Effector memory CD4-positive, alpha-beta T cell (primary cell): ENCODE results near the gene NPAS3.

Experiments
- DNase-seq, 3 donors: peaks; one replicate each; pipeline ENCODE4 v3.0.0-alpha.2; 2020
- H3K27ac ChIP-seq: 2 replicates; pipeline ENCODE4 v1.7.0; 2013; ENCODE audit warnings: mild to moderate bottlenecking, low read length, moderate library complexity; ENCODE audit not compliant: insufficient read depth, poor library complexity, severe bottlenecking
- H3K27me3 ChIP-seq: replicated peaks from 2 replicates; pipeline ENCODE4 v1.7.0; 2013; ENCODE audit warnings: mild to moderate bottlenecking, low read length; ENCODE audit not compliant: insufficient read depth, control insufficient read depth, poor library complexity, severe bottlenecking
- H3K36me3 ChIP-seq: 2 replicates; pipeline ENCODE4 v1.7.0; 2013; ENCODE audit warnings: mild to moderate bottlenecking, low read length, moderate library complexity; ENCODE audit not compliant: control insufficient read depth, insufficient read depth
- H3K4me1 ChIP-seq: 2 replicates; pipeline ENCODE4 v1.7.0; 2013; ENCODE audit warnings: low read length, mild to moderate bottlenecking; ENCODE audit not compliant: control insufficient read depth, insufficient read depth, poor library complexity, severe bottlenecking
- H3K4me3 ChIP-seq: 2 replicates; pipeline ENCODE4 v1.7.0; 2013; ENCODE audit warnings: low read length, low read depth, mild to moderate bottlenecking; ENCODE audit not compliant: insufficient read depth, poor library complexity, severe bottlenecking
- H3K9me3 ChIP-seq: 2 replicates; pipeline ENCODE4 v1.7.0; 2013; ENCODE audit warnings: mild to moderate bottlenecking, low read length, moderate library complexity; ENCODE audit not compliant: control insufficient read depth

Gene NPAS3

DNA sequence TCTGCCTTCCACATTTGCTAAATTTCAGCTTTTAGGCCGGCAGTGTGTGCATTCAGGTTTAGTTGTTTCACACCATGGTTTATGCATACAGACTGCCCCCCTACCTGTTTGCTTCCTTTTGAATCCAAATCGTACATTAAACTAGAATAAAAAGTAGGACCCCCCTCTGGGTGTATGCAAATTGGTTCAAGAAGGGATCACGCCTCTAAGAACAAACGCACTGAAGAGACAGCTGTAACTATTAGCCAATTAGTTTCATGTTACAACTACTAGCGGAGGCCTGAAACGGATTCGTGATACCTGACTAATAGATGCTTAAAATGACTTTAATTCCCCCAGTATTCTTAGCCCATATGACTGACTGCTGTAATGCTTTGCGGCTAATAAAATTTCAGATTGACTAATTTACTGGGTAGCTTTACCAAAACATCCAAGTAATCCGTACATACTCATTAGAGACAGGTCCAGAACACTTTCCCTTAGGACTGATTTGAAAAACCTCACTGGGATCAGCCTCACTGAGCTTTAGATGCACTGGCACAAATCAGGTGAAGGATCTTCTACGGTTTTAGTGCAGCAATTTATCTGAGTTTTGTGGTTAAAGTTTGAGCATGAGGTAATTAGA, 411.8 kb downstream of the NPAS3 start:
- Histone ChIP-seq H3K9me3 (no peaks in the 10 kb centered on the region), H3K27me3 (no peaks in the 10 kb centered on the region), H3K4me3 (no peak overlapping the region), H3K4me1 (no peaks in the 10 kb centered on the region), H3K27ac (no peak overlapping the region), H3K36me3 (no peaks in the 10 kb centered on the region)
- DNase-seq, result no peak

DNA sequence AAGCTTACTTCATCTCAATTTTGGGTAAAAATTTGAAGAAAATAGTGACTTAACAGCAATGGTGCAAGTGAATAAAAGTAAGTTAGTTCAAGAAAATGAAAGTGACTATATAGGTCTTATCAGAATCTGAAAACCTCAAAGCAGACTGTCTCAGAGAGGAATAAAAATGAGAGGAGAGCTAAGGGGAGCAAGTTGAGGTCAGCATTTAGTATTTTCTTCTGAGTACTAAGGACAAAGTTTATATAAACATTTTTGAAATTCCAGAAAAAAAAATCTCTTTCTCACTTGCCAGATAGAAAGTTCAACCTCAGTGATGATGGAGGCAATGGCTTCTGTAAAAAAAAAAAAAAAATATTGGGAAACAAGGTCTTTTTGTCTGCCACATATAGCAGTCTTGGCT, 414.1 kb downstream of the NPAS3 start:
- Histone ChIP-seq H3K9me3 (no peaks in the 10 kb centered on the region), H3K27me3 (no peaks in the 10 kb centered on the region), H3K4me1 (no peaks in the 10 kb centered on the region), H3K27ac (no peak overlapping the region), H3K36me3 (no peaks in the 10 kb centered on the region), H3K4me3 (no peak overlapping the region)
- DNase-seq, result no peak

DNA sequence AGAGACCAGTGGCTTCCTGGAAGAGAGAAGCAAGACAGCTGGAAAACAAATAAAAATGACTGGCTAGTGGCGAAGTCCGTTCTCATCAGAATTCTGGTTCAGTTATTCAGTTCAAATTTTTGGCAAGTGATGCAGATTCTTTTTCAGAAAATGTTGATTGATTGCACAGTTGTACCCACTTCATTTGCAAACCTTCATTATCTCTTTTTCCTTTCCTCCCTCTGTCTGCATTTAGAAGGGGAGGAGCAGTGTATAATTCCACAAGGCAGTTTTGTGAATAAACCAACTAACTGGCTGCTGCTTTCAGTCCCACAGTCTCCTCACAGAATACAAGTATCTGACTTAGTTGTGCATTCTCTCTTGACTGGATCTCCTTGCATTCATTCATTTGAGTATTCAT, 417.5 kb downstream of the NPAS3 start:
- Histone ChIP-seq H3K4me1 (no peaks in the 10 kb centered on the region), H3K4me3 (no peak overlapping the region), H3K27ac (no peak overlapping the region), H3K27me3 (no peaks in the 10 kb centered on the region), H3K9me3 (no peaks in the 10 kb centered on the region), H3K36me3 (no peaks in the 10 kb centered on the region)
- DNase-seq, result no peak

DNA sequence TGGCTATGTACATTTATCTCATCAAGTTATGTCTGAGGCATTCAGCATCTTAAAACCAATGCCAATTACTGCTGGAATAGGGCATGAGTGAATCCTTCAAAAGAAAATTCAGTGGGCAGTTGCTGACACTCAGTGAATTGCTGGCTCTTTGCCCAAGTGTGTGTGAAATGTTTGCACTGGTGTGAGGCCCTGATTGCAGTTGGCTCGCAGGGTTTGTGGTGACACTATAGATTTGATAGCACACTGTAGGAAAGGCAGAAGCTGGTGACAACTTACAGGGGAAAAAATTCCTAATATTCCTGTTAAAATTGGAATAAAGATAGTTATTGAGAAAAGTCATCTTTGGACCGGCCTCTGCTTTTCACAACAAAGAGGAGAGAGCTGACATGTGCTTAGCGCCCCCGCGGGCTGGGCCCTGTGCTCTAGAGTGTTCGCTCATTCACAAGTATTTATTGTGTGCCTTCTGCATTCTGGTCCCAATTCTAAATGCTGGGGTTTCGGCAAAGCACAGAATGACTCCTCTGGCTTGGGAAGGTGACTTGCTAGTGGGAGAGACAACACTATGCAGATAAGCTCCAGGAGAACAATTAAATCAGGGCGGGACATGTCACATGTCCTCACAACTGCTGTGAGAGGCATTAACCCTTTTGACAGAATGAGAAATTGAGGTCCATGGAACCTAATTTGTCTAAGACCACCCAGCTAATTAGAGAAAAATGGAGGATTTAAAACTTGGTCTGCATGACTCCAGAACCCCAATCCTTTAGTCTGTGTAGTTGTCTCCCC, 418.7 kb downstream of the NPAS3 start:
- Histone ChIP-seq H3K36me3 (no peaks in the 10 kb centered on the region), H3K9me3 (no peaks in the 10 kb centered on the region), H3K27me3 (no peaks in the 10 kb centered on the region), H3K4me3 (no peak overlapping the region), H3K4me1 (no peaks in the 10 kb centered on the region), H3K27ac (no peak overlapping the region)
- no peak for DNase-seq

DNA sequence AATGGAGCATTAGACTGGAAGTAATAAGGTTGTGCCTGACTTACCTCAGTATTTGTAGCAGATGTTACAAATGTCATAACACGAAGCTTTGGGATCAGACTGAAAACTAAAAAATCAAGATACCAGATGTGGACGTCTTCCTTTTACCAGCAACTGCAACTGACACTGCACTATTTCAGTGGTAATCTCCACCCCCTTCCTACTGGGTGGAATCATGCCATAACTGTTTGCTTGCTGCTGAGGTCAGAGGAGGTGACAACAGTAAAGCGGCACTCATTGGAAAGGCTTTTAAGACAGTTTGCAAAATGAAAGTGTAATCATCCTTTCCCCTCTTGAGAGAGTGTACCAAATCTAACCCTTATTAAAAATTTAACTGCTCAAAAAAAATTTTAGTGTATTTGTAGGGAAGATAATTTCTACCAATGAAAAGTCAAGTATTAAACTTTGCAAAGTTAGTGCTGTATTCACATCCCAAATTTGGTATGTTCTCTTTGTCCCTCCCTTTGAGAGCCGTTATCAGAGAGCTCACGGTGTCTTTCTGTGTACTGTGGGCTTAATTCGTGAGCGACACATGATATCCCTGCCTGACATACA, 420.7 kb downstream of the NPAS3 start:
- Histone ChIP-seq H3K9me3 (no peaks in the 10 kb centered on the region), H3K4me3 (no peak overlapping the region), H3K4me1 (no peaks in the 10 kb centered on the region), H3K36me3 (no peaks in the 10 kb centered on the region), H3K27ac (no peak overlapping the region), H3K27me3 (no peaks in the 10 kb centered on the region)
- DNase-seq, result no peak

DNA sequence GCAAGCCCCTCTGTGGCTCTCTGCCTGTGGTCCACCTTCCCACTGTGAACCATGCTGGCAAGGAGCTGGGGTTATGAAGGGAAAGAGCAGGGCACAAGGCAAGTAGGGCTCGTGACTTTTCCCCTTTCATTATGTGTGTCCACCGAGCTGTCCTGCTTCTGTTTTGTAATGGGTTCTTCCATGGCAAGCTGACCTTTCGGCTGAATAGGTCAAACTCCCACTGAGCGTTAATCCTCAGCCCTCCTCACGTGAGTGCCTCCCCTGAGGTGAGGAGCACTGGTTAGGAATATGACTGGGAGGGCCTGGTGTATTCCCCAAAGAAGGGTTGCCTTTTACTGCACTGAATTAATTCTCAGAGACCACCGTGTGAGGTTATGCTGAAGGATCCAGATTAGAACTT, 424.3 kb downstream of the NPAS3 start:
- Histone ChIP-seq H3K9me3 (no peaks in the 10 kb centered on the region), H3K4me3 (no peak overlapping the region), H3K4me1 (no peaks in the 10 kb centered on the region), H3K36me3 (no peaks in the 10 kb centered on the region), H3K27ac (no peak overlapping the region), H3K27me3 (no peaks in the 10 kb centered on the region)
- DNase-seq, result no peak

DNA sequence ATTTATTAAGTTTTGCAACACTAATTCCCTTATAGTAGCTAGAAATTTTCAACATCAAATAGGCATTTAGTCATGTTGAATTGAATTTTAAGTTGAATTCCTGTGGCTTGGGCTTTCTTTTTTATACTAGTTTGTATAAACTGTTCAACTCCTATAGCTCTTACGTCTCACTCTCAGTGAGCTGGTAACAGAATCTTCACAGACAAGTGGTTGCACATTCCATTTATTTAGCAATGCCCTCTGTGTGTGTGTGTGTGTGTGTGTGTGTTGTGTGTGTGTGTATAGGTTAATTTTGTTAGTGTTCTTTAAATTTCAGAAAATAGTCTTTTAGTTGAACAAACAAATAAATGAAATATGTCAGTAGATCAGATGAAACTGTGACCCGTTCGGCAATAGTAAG, 425.0 kb downstream of the NPAS3 start:
- Histone ChIP-seq H3K4me3 (no peak overlapping the region), H3K9me3 (no peaks in the 10 kb centered on the region), H3K4me1 (no peaks in the 10 kb centered on the region), H3K36me3 (no peaks in the 10 kb centered on the region), H3K27ac (no peak overlapping the region), H3K27me3 (no peaks in the 10 kb centered on the region)
- DNase-seq, result no peak

DNA sequence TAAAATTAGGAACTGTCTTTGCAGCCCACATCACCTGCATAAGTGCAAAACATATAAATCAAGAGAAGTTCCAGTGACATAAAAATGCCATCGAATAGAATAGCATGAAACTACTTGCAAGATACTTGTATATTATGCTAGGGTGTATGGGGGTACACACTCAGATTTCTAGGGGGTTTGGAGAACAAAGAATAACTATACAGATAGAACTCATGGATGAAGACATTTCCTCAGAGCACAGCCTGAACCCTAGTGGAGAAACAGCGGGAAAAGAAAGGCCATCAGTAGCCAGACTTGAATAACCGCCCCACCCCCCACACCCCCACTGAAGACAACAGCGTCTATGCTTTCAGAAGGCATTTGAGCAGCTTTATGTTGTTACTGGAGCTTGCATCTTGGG, 425.8 kb downstream of the NPAS3 start:
- no peak for DNase-seq
- Histone ChIP-seq H3K27me3 (no peaks in the 10 kb centered on the region), H3K4me3 (no peak overlapping the region), H3K9me3 (no peaks in the 10 kb centered on the region), H3K27ac (no peak overlapping the region), H3K36me3 (no peaks in the 10 kb centered on the region), H3K4me1 (no peaks in the 10 kb centered on the region)

DNA sequence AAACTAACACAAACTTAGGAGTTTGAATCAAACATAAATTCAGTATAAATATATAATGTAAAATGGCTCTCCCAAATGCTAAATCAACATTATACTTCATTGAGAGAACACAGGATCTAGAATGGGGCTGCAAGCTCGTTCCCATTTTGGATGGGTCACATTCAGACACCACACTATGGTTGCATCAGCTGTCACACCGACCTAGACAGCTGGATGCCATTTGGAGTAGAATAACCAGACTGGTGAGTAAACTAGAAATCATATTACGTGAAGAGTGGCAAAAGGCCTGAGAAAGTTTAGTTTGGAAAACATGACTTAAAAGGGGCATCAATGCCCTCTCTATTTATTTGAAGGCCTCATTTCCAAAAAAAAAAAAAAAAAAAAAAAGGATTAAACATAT, 430.4 kb downstream of the NPAS3 start:
- Histone ChIP-seq H3K36me3 (no peaks in the 10 kb centered on the region), H3K27ac (no peak overlapping the region), H3K4me1 (no peaks in the 10 kb centered on the region), H3K9me3 (no peaks in the 10 kb centered on the region), H3K4me3 (no peak overlapping the region), H3K27me3 (no peaks in the 10 kb centered on the region)
- no peak for DNase-seq

DNA sequence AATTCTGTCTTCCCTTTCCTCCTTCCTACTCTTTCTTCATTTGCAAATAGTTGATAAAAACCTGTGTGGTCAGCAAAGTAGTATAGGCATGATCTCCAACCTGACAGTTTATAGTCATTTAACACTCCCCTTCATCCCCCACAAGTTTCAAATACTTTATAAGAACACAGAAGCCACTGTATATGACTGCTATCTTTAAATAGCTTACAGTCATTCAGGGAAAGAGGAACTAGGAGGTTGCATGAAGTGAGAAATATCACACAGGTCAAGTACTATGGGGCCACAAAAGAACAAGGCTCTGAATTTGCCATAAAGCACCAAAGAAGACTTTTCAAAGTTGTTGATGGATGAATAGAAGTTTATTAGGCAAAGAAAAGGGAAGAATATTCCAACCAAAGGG, 431.3 kb downstream of the NPAS3 start:
- H3K4me1 ChIP-seq, result no peaks in the 10 kb centered on the region
- H3K4me3 ChIP-seq, result no peak overlapping the region
- H3K36me3 ChIP-seq, result no peaks in the 10 kb centered on the region
- no peak for DNase-seq
- H3K27me3 ChIP-seq, result no peaks in the 10 kb centered on the region
- no peak overlapping the region for H3K27ac ChIP-seq
- no peaks in the 10 kb centered on the region for H3K9me3 ChIP-seq
